ENCODE results near the gene MAML2. TPM values are rescaled to one million over a fixed set of nuclear protein-coding genes. Genes with fewer than 3 reads are reported as not detected.

The MAML2 gene
- total RNA-seq, 3 donors from 2014 or later, result 45.6 to 82.8 (median 68.2) TPM

DNA sequence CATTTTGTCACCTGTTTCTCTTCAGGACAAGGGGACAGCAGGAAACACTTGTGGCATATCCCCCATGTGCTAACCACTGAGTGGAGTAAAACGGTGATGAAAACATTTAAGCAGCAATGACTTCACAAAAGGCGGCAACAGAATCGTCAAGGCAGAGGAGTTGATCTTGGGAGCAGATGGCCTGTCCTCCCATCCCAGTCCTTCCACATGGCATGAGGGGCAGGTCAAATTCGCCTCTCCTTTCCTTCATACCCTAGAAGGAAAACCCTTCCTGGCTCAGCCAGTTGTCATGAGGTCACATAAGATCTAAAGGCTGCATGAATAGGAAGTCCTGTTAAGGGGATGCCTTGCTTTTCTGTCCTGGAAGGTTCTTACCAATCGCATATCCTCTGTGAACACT is 169.1 kb downstream of the MAML2 start:
- Histone ChIP-seq H3K36me3 (no peaks in the 10 kb centered on the region), H3K4me3 (no peak overlapping the region), H3K27me3 (no peaks in the 10 kb centered on the region), H3K9me3 (no peaks in the 10 kb centered on the region), H3K4me1 (peaks cover 0 to 2% of the 10 kb centered on the region in 2 donors), H3K27ac (peak overlapping the region; percentile 1 to 45)
- intact Hi-C loops (cut with DNase I; ENCODE audit: low total_unique reads), result no loop called here
- TF ChIP-seq POLR2A (IDR thresholded peaks at IDR 0.05) (no peak), POLR2AphosphoS5 (IDR thresholded peaks at IDR 0.05) (no peak)
- TF ChIP-seq, protein P1, sequence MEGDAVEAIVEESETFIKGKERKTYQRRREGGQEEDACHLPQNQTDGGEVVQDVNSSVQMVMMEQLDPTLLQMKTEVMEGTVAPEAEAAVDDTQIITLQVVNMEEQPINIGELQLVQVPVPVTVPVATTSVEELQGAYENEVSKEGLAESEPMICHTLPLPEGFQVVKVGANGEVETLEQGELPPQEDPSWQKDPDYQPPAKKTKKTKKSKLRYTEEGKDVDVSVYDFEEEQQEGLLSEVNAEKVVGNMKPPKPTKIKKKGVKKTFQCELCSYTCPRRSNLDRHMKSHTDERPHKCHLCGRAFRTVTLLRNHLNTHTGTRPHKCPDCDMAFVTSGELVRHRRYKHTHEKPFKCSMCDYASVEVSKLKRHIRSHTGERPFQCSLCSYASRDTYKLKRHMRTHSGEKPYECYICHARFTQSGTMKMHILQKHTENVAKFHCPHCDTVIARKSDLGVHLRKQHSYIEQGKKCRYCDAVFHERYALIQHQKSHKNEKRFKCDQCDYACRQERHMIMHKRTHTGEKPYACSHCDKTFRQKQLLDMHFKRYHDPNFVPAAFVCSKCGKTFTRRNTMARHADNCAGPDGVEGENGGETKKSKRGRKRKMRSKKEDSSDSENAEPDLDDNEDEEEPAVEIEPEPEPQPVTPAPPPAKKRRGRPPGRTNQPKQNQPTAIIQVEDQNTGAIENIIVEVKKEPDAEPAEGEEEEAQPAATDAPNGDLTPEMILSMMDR (IDR thresholded peaks at IDR 0.05), result no peak
- no peak for DNase-seq (ENCODE audit: low spot score in 2 of 2)

DNA sequence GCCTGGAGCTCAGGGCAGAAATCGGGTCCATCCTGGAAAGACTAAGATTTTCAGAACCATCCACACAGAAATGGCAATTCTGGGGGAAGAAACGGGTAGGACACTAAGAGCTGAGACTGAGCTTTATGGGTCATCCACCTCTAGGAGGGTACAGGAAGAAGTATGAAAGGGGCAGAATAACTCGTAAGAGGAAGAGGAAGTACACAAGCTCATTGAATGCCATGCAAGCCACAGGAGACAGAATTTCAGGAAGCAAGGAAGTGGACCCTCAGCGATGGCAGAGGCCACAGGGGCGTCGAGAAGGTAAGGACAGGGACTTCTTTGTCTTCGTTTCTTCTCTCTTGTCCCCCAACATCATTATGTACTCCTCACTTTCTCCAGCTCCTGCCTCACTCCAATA is 169.6 kb downstream of the MAML2 start:
- TF ChIP-seq POLR2AphosphoS5 (IDR thresholded peaks at IDR 0.05), result no peak
- Histone ChIP-seq H3K36me3 (no peaks in the 10 kb centered on the region), H3K4me3 (no peak overlapping the region)

DNA sequence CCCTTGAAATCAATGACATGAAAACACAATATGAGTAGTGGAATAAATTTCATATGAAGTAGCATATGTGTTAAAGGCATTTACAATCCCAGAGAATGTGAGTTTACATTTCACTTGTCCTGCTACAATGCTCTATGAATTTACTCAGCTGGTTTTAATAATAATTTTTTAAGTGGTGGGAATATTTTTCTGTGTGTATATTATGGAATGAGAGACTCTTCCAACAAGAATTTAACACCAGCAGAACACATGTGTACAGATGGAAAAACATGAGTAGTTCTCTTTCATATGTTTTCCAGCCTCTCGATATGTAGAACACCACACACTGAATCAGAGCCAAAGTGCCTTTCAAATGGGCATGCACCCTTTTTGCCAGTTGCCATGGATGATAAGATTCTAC is 170.4 kb downstream of the MAML2 start:
- Histone ChIP-seq H3K4me1 (peaks cover 0 to 13% of the 10 kb centered on the region in 2 donors), H3K9me3 (no peaks in the 10 kb centered on the region), H3K27ac (peak overlapping the region in 1 of 2 donors; percentile 45), H3K4me3 (no peak overlapping the region), H3K27me3 (no peaks in the 10 kb centered on the region), H3K36me3 (no peaks in the 10 kb centered on the region)
- intact Hi-C loops (cut with DNase I; ENCODE audit: low total_unique reads), result no loop called here
- TF ChIP-seq POLR2AphosphoS5 (IDR thresholded peaks at IDR 0.05), result no peak
- TF ChIP-seq POLR2A (IDR thresholded peaks at IDR 0.05), result no peak
- TF ChIP-seq, protein P1 (IDR thresholded peaks at IDR 0.05), result no peak
- DNase-seq (ENCODE audit: low spot score in 2 of 2), result no peak

More for the DNA sequence above, 169.6 kb downstream of the MAML2 start:
- Histone ChIP-seq H3K9me3 (no peaks in the 10 kb centered on the region), H3K4me1 (peaks cover 0 to 7% of the 10 kb centered on the region in 2 donors), H3K27me3 (no peaks in the 10 kb centered on the region), H3K27ac (peak overlapping the region; percentile 23 to 45)
- DNase-seq (ENCODE audit: low spot score in 2 of 2), result no peak
- intact Hi-C loops (cut with DNase I; ENCODE audit: low total_unique reads), result no loop called here

DNA sequence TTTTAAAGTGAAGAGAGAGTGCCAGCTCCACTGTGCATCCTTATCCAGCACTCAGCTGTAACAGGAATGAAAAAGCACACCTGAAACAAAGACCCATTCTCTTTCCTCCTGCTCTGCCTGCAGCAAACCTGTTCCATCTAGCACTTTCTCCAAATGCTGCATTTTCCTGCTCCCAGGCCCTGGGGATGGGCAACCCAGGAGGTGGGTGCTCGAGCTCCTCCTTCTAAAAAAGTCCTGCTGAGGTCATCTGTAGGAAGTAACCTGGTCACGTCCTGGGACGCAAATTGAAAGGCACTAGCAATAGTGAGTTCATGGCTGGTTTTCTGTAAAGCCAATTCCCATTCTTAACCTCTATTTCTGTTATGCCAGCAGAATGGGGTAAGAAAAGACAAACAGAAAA is 173.7 kb downstream of the MAML2 start:
- H3K9me3 ChIP-seq, result no peaks in the 10 kb centered on the region
- DNase-seq (ENCODE audit: low spot score in 2 of 2), result peak in 1 of 2 donors; percentile 68
- intact Hi-C loops (cut with DNase I; ENCODE audit: low total_unique reads), result loop anchor here (5.0 kb wide), 1 partner anchor 87 kb away; no protein-coding TSS in a partner anchor
- H3K4me3 ChIP-seq, result peak overlapping the region in 1 of 3 donors; percentile 18
- peaks cover 0 to 22% of the 10 kb centered on the region in 2 donors for H3K4me1 ChIP-seq
- no peaks in the 10 kb centered on the region for H3K36me3 ChIP-seq
- H3K27ac ChIP-seq, result peak overlapping the region; percentile 89
- H3K27me3 ChIP-seq, result no peaks in the 10 kb centered on the region
- TF ChIP-seq, protein P1 (IDR thresholded peaks at IDR 0.05), result no peak
- TF ChIP-seq POLR2A (IDR thresholded peaks at IDR 0.05), result no peak
- peak in 1 of 3 donors; percentile 55 for TF ChIP-seq POLR2AphosphoS5 (IDR thresholded peaks at IDR 0.05)

DNA sequence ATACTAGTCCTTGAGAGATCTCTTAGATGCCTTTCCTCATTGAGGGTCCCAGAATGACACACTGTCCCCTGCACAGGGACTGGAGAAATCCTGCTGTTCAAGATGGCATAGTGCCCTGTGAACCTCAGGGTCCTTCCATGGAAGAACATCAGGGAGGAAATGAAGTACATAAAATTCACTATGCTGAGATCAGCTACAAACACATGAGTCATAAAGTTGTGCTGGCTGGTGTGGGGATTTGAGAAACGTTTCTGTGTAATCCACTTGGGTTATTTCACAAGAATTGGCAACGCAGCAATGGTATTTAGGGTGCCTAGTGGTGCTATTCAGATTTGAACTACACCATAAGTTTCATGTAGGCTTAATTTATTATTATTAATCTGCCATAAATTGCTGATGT is 174.4 kb downstream of the MAML2 start:
- Histone ChIP-seq H3K36me3 (no peaks in the 10 kb centered on the region), H3K4me3 (no peak overlapping the region), H3K27ac (peak overlapping the region; percentile 89), H3K9me3 (no peaks in the 10 kb centered on the region), H3K27me3 (no peaks in the 10 kb centered on the region), H3K4me1 (peaks cover 0 to 22% of the 10 kb centered on the region in 2 donors)
- intact Hi-C loops (cut with DNase I; ENCODE audit: low total_unique reads), result loop anchor here (5.0 kb wide), 1 partner anchor 86 kb away; no protein-coding TSS in a partner anchor
- peak in 1 of 2 donors; percentile 71 for DNase-seq (ENCODE audit: low spot score in 2 of 2)
- TF ChIP-seq POLR2A (IDR thresholded peaks at IDR 0.05) (no peak), POLR2AphosphoS5 (IDR thresholded peaks at IDR 0.05) (peak; percentile 52 to 78 (median 62))
- TF ChIP-seq, protein P1 (IDR thresholded peaks at IDR 0.05), result peak in 2 of 3 donors; percentile 10 to 35
